ENCODE results near the gene TLCD4.

The TLCD4 gene

DNA sequence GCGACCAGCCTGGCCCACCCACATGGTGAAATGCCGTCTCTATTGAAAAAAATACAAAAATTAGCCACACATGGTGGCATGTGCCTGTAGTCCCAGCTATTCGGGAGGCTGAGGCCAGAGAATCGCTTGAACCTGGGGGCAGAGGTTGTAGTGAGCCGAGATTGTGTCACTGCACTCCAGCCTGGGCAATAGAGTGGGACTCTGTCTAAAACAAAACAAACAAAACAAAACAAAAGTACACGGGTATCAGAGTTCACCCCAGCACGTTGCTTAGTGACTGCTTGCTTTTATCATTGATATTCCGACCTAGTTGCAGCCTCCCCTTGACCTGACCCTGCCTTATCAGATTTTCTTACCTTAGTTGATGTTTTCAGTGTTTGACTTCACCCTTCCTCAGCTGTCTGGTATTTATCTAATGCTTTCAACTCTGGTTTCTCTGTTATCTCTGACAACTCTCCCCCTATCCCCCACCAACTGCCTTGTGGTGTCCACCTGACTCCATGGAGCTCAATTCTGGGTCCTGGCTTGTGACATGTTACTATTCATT, 5.1 kb downstream of the TLCD4 start:
- H3K9me3 ChIP-seq (ENCODE audit: control insufficient read depth, low read length) = no peaks in the 10 kb centered on the region
- H3K36me3 ChIP-seq (ENCODE audit: control insufficient read depth, insufficient read depth, low read length, severe bottlenecking) = no peaks in the 10 kb centered on the region
- H3K9ac ChIP-seq (ENCODE audit: low read length) = no peak overlapping the region
- peaks cover 15% of the 10 kb centered on the region for H3K27me3 ChIP-seq (replicated peaks; ENCODE audit: control insufficient read depth, insufficient read depth, low read length)
- no peak overlapping the region for H3K4me3 ChIP-seq (ENCODE audit: low read length)
- DNase-seq (ENCODE audit: low read depth) = no peak
- no peaks in the 10 kb centered on the region for H3K4me1 ChIP-seq (ENCODE audit: control insufficient read depth, insufficient read depth, low read length)

DNA sequence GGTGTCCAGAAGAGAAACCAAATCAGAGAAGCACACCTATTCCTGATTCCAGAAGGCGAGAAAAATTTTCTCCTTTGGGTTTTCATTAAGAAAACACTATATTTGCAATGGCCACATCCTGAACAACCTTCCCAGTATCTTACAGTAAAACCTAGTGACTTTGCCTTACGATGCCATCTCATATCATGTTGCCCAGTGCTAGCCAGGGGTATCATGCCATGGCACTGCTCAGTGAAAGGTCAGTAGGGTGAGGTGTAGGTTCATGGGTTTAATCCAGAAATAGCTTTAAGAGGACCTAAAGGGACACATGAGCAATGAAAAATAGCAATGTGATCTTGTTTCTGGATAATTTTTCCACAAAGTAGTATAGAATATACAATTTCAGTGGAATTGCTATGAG, 7.2 kb downstream of the TLCD4 start:
- H3K4me3 ChIP-seq (ENCODE audit: low read length) = no peak overlapping the region
- no peak overlapping the region for H3K9ac ChIP-seq (ENCODE audit: low read length)
- H3K4me1 ChIP-seq (ENCODE audit: control insufficient read depth, insufficient read depth, low read length) = no peaks in the 10 kb centered on the region
- no peaks in the 10 kb centered on the region for H3K9me3 ChIP-seq (ENCODE audit: control insufficient read depth, low read length)
- H3K27me3 ChIP-seq (replicated peaks; ENCODE audit: control insufficient read depth, insufficient read depth, low read length) = peaks cover 7% of the 10 kb centered on the region
- no peak for DNase-seq (ENCODE audit: low read depth)
- no peaks in the 10 kb centered on the region for H3K36me3 ChIP-seq (ENCODE audit: control insufficient read depth, insufficient read depth, low read length, severe bottlenecking)

GRCh38 chr1:95126366-95126765, 9.2 kb downstream of the TLCD4 start:
- H3K36me3 ChIP-seq (ENCODE audit: control insufficient read depth, insufficient read depth, low read length, severe bottlenecking) = no peaks in the 10 kb centered on the region
- no peaks in the 10 kb centered on the region for H3K9me3 ChIP-seq (ENCODE audit: control insufficient read depth, low read length)
- H3K4me1 ChIP-seq (ENCODE audit: control insufficient read depth, insufficient read depth, low read length) = no peaks in the 10 kb centered on the region
- no peak for DNase-seq (ENCODE audit: low read depth)
- no peaks in the 10 kb centered on the region for H3K27me3 ChIP-seq (replicated peaks; ENCODE audit: control insufficient read depth, insufficient read depth, low read length)
- H3K4me3 ChIP-seq (ENCODE audit: low read length) = no peak overlapping the region
- no peak overlapping the region for H3K9ac ChIP-seq (ENCODE audit: low read length)

GRCh38 chr1:95126846-95127245, 9.7 kb downstream of the TLCD4 start:
- Histone ChIP-seq H3K9ac (ENCODE audit: low read length) (no peak overlapping the region), H3K36me3 (ENCODE audit: control insufficient read depth, insufficient read depth, low read length, severe bottlenecking) (no peaks in the 10 kb centered on the region), H3K9me3 (ENCODE audit: control insufficient read depth, low read length) (no peaks in the 10 kb centered on the region), H3K4me3 (ENCODE audit: low read length) (no peak overlapping the region), H3K27me3 (replicated peaks; ENCODE audit: control insufficient read depth, insufficient read depth, low read length) (no peaks in the 10 kb centered on the region), H3K4me1 (ENCODE audit: control insufficient read depth, insufficient read depth, low read length) (no peaks in the 10 kb centered on the region)
- DNase-seq (ENCODE audit: low read depth) = no peak

DNA sequence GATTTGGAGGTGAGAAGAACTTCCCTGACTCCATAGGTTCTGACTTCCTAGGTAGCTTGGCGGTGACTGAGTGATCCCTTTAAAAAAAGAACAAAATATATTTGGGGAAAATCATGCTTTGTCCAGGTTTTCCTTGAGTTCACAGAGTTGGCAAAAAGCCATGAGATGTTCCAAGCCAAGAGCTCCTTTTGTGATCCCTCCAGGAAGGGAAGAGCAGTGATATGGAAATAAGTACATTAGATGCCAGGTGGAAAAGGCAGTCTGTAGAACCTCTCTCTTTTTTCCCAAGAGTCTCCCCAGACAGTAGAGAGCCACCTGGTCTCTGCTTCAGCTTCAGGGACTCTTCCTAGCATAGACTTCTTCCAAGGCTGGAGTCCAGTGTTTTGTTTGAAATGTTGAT, 10.2 kb downstream of the TLCD4 start:
- no peaks in the 10 kb centered on the region for H3K4me1 ChIP-seq (ENCODE audit: control insufficient read depth, insufficient read depth, low read length)
- no peaks in the 10 kb centered on the region for H3K36me3 ChIP-seq (ENCODE audit: control insufficient read depth, insufficient read depth, low read length, severe bottlenecking)
- no peak for DNase-seq (ENCODE audit: low read depth)
- H3K4me3 ChIP-seq (ENCODE audit: low read length) = no peak overlapping the region
- H3K9me3 ChIP-seq (ENCODE audit: control insufficient read depth, low read length) = no peaks in the 10 kb centered on the region
- no peaks in the 10 kb centered on the region for H3K27me3 ChIP-seq (replicated peaks; ENCODE audit: control insufficient read depth, insufficient read depth, low read length)
- no peak overlapping the region for H3K9ac ChIP-seq (ENCODE audit: low read length)

DNA sequence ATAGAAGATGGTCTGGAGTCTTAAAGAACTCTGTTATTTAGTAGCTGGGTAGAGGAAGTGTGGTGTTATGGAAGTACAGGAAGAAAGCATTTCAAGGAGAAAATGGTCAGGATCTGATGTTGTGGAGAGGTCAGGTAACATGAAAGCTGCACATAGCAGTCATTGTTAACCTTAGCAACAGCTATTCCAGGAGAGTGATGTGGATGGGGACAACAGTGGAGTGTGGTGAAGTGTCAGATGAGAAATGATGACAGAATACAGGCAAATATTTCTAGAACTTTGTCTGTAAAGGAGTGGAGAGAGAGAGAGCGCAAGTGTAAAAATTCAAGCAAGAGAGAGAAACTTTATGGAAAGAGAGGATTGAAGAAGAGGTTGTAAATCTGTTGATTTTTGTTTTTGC, 15.6 kb downstream of the TLCD4 start:
- H3K4me3 ChIP-seq (ENCODE audit: low read length) = no peak overlapping the region
- H3K9me3 ChIP-seq (ENCODE audit: control insufficient read depth, low read length) = no peaks in the 10 kb centered on the region
- no peaks in the 10 kb centered on the region for H3K36me3 ChIP-seq (ENCODE audit: control insufficient read depth, insufficient read depth, low read length, severe bottlenecking)
- H3K27me3 ChIP-seq (replicated peaks; ENCODE audit: control insufficient read depth, insufficient read depth, low read length) = no peaks in the 10 kb centered on the region
- no peak for DNase-seq (ENCODE audit: low read depth)
- no peaks in the 10 kb centered on the region for H3K4me1 ChIP-seq (ENCODE audit: control insufficient read depth, insufficient read depth, low read length)
- no peak overlapping the region for H3K9ac ChIP-seq (ENCODE audit: low read length)

GRCh38 chr1:95133687-95134086, 16.5 kb downstream of the TLCD4 start:
- H3K9ac ChIP-seq (ENCODE audit: low read length) = no peak overlapping the region
- H3K36me3 ChIP-seq (ENCODE audit: control insufficient read depth, insufficient read depth, low read length, severe bottlenecking) = no peaks in the 10 kb centered on the region
- DNase-seq (ENCODE audit: low read depth) = no peak
- H3K27me3 ChIP-seq (replicated peaks; ENCODE audit: control insufficient read depth, insufficient read depth, low read length) = no peaks in the 10 kb centered on the region
- H3K9me3 ChIP-seq (ENCODE audit: control insufficient read depth, low read length) = no peaks in the 10 kb centered on the region
- H3K4me3 ChIP-seq (ENCODE audit: low read length) = no peak overlapping the region
- H3K4me1 ChIP-seq (ENCODE audit: control insufficient read depth, insufficient read depth, low read length) = no peaks in the 10 kb centered on the region

DNA sequence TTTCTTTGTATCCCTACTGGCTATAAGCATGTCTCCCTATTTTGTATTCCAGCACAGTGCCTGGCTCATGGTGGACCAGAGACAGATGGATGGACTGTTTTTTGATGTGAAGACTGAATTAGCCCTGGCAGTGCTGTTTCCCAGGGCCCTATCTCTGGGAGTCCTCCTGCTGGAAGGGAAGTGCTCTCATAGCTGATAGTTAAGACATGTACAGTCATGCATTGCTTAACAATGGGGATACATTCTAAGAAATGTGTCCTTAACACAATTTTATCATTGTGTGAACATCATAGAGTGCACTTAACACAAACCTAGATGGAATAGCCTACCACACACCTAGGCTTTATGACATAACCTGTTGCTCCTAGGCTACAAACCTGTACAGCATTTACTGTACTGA, 21.1 kb downstream of the TLCD4 start:
- no peak for DNase-seq (ENCODE audit: low read depth)
- Histone ChIP-seq H3K9me3 (ENCODE audit: control insufficient read depth, low read length) (no peaks in the 10 kb centered on the region), H3K27me3 (replicated peaks; ENCODE audit: control insufficient read depth, insufficient read depth, low read length) (no peaks in the 10 kb centered on the region), H3K4me1 (ENCODE audit: control insufficient read depth, insufficient read depth, low read length) (no peaks in the 10 kb centered on the region), H3K36me3 (ENCODE audit: control insufficient read depth, insufficient read depth, low read length, severe bottlenecking) (no peaks in the 10 kb centered on the region), H3K4me3 (ENCODE audit: low read length) (no peak overlapping the region), H3K9ac (ENCODE audit: low read length) (no peak overlapping the region)

GRCh38 chr1:95139039-95139438, 21.9 kb downstream of the TLCD4 start:
- no peaks in the 10 kb centered on the region for H3K9me3 ChIP-seq (ENCODE audit: control insufficient read depth, low read length)
- no peaks in the 10 kb centered on the region for H3K27me3 ChIP-seq (replicated peaks; ENCODE audit: control insufficient read depth, insufficient read depth, low read length)
- DNase-seq (ENCODE audit: low read depth) = no peak
- H3K9ac ChIP-seq (ENCODE audit: low read length) = no peak overlapping the region
- H3K4me1 ChIP-seq (ENCODE audit: control insufficient read depth, insufficient read depth, low read length) = no peaks in the 10 kb centered on the region
- H3K36me3 ChIP-seq (ENCODE audit: control insufficient read depth, insufficient read depth, low read length, severe bottlenecking) = no peaks in the 10 kb centered on the region
- no peak overlapping the region for H3K4me3 ChIP-seq (ENCODE audit: low read length)

DNA sequence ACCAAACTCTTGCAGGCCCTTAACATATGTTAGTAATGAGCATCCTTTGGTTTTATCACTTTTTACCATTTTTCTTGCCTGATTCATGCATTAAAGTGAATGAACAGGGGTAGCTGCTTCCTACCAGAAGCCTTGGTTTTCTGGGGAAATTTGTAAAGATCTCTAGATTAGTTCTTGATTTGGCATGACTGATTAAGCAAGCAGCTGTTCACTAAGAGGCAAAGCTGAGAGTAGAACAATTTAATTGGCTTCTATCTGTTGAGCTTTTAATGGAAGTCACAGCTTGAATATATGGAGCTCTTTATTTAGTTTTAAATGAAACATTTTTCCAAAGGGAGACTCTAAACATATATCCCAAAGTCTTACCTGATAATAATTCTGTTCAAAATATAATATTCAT, 23.6 kb downstream of the TLCD4 start:
- Histone ChIP-seq H3K36me3 (ENCODE audit: control insufficient read depth, insufficient read depth, low read length, severe bottlenecking) (no peaks in the 10 kb centered on the region), H3K4me1 (ENCODE audit: control insufficient read depth, insufficient read depth, low read length) (no peaks in the 10 kb centered on the region), H3K9me3 (ENCODE audit: control insufficient read depth, low read length) (no peaks in the 10 kb centered on the region), H3K4me3 (ENCODE audit: low read length) (no peak overlapping the region), H3K9ac (ENCODE audit: low read length) (no peak overlapping the region), H3K27me3 (replicated peaks; ENCODE audit: control insufficient read depth, insufficient read depth, low read length) (no peaks in the 10 kb centered on the region)
- no peak for DNase-seq (ENCODE audit: low read depth)

- Histone ChIP-seq H3K36me3 (ENCODE audit: control insufficient read depth, insufficient read depth, low read length, severe bottlenecking) (no peaks in the 10 kb centered on the region), H3K9me3 (ENCODE audit: control insufficient read depth, low read length) (no peaks in the 10 kb centered on the region), H3K27me3 (replicated peaks; ENCODE audit: control insufficient read depth, insufficient read depth, low read length) (no peaks in the 10 kb centered on the region), H3K4me3 (ENCODE audit: low read length) (no peak overlapping the region), H3K4me1 (ENCODE audit: control insufficient read depth, insufficient read depth, low read length) (no peaks in the 10 kb centered on the region), H3K9ac (ENCODE audit: low read length) (no peak overlapping the region)
- no peak for DNase-seq (ENCODE audit: low read depth)
Observed at GRCh38 chr1:95145493-95145892, 28.3 kb downstream of the TLCD4 start.

DNA sequence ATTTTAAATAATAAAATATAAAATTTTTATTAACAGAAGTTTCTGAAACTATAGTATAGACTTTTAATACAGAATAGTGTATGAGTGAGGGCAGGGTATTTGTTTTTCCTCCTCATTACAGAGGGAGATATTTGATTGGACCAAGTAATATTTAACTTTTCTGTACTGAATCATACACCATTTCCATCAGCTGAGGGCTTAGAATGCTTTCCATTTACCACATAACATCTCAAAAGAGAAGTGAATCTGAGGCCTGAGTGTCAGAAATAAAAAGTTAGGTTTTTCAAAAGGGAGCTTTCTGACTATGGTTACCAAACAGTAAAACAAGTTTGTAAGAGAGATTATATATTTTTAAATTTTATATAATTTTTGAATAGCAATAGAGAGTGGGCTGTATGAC, 29.5 kb downstream of the TLCD4 start:
- H3K4me1 ChIP-seq (ENCODE audit: control insufficient read depth, insufficient read depth, low read length) = no peaks in the 10 kb centered on the region
- DNase-seq (ENCODE audit: low read depth) = no peak
- H3K36me3 ChIP-seq (ENCODE audit: control insufficient read depth, insufficient read depth, low read length, severe bottlenecking) = no peaks in the 10 kb centered on the region
- H3K27me3 ChIP-seq (replicated peaks; ENCODE audit: control insufficient read depth, insufficient read depth, low read length) = no peaks in the 10 kb centered on the region
- H3K9me3 ChIP-seq (ENCODE audit: control insufficient read depth, low read length) = no peaks in the 10 kb centered on the region
- H3K4me3 ChIP-seq (ENCODE audit: low read length) = no peak overlapping the region
- no peak overlapping the region for H3K9ac ChIP-seq (ENCODE audit: low read length)

Data from adipocyte (in vitro differentiated cells).